ENCODE results near the gene CAPN11.

DNA sequence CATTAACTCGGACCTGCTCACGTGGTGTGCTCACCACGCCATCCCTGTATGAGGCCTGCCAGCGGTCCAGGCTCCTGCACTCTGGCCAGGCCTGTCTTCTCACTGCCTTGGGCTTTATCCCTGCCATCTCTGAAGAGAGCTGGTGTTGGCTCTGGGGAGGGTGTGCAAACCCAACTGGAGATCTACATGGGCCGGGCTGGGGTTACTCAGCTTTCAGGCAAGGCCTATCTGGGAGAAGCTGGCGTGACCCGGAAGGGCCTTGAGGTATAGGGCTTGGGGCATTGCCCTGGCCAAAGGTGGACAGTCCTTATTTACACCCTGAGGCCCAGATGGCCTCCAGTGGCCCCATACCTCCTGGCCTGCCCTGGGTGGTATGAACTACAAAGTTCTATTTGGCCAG is 69.8 kb downstream of the CAPN11 start:
- TF ChIP-seq, protein P1, sequence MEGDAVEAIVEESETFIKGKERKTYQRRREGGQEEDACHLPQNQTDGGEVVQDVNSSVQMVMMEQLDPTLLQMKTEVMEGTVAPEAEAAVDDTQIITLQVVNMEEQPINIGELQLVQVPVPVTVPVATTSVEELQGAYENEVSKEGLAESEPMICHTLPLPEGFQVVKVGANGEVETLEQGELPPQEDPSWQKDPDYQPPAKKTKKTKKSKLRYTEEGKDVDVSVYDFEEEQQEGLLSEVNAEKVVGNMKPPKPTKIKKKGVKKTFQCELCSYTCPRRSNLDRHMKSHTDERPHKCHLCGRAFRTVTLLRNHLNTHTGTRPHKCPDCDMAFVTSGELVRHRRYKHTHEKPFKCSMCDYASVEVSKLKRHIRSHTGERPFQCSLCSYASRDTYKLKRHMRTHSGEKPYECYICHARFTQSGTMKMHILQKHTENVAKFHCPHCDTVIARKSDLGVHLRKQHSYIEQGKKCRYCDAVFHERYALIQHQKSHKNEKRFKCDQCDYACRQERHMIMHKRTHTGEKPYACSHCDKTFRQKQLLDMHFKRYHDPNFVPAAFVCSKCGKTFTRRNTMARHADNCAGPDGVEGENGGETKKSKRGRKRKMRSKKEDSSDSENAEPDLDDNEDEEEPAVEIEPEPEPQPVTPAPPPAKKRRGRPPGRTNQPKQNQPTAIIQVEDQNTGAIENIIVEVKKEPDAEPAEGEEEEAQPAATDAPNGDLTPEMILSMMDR (conservative IDR thresholded peaks at IDR 0.05; ENCODE audit: low read depth in 2 of 2), result no peak
- TF ChIP-seq JUNB (IDR thresholded peaks at IDR 0.05; ENCODE audit: unreplicated experiment), result no peak
- no peak for TF ChIP-seq POLR2AphosphoS5 (IDR thresholded peaks at IDR 0.05; ENCODE audit: low read depth)
- no peak for TF ChIP-seq EZH2 (IDR thresholded peaks at IDR 0.05; ENCODE audit: low read depth, unreplicated experiment)
- no peak for TF ChIP-seq ZNF462 (CRISPR knock-in tag; IDR thresholded peaks at IDR 0.05)
- no peak for TF ChIP-seq REST (IDR thresholded peaks at IDR 0.05; ENCODE audit: unreplicated experiment)
- TF ChIP-seq CREB1 (CRISPR knock-in tag; IDR thresholded peaks at IDR 0.05; ENCODE audit: low read depth), result no peak
- TF ChIP-seq NANOG (IDR thresholded peaks at IDR 0.05; ENCODE audit: borderline replicate concordance), result no peak
- no peak for TF ChIP-seq EZH2phosphoT487 (IDR thresholded peaks at IDR 0.05; ENCODE audit: unreplicated experiment)
- no peak for TF ChIP-seq ETS1 (IDR thresholded peaks at IDR 0.05)
- TF ChIP-seq ZNF114 (CRISPR knock-in tag; IDR thresholded peaks at IDR 0.05), result no peak
- TF ChIP-seq STAT1 (IDR thresholded peaks at IDR 0.05; ENCODE audit: unreplicated experiment), result no peak

Measured in GM23338 (cell line).